Loucy (cell line): Measurements from ENCODE around the gene FARS2.

ENCODE experiments used
- H2AFZ ChIP-seq: fragments of 200-600 bp; sonication (generic); 2 replicates; pipeline ENCODE4 v1.6.0; 2016; ENCODE audit warnings: antibody characterized with exemption, mild to moderate bottlenecking, low read length, moderate library complexity
- H3F3A ChIP-seq: fragments of 200-600 bp; 2 replicates; pipeline ENCODE4 v1.6.0; 2016; ENCODE audit warnings: antibody characterized with exemption, low read depth, mild to moderate bottlenecking
- H3K27me3 ChIP-seq: fragments of 200-600 bp; sonication (generic); 2 replicates; pipeline ENCODE4 v1.6.1; 2014; ENCODE audit warnings: low read length, mild to moderate bottlenecking; ENCODE audit not compliant: insufficient read depth, poor library complexity, severe bottlenecking
- H3K36me3 ChIP-seq: fragments of 200-600 bp; sonication (generic); 2 replicates; pipeline ENCODE4 v1.6.1; 2016; ENCODE audit warnings: low read length; ENCODE audit not compliant: insufficient read depth
- H3K4me1 ChIP-seq: fragments of 200-600 bp; sonication (generic); 2 replicates; pipeline ENCODE4 v1.5.1; 2014; ENCODE audit warnings: low read length, mild to moderate bottlenecking; ENCODE audit not compliant: insufficient read depth, poor library complexity, severe bottlenecking
- H3K4me2 ChIP-seq: fragments of 200-600 bp; sonication (generic); 2 replicates; pipeline ENCODE4 v1.6.0; 2014; ENCODE audit warnings: antibody characterized with exemption, low read length, low read depth, mild to moderate bottlenecking; ENCODE audit not compliant: poor library complexity, severe bottlenecking
- H3K4me3 ChIP-seq: fragments of 200-600 bp; sonication (generic); 2 replicates; pipeline ENCODE4 v1.5.1; 2014; ENCODE audit warnings: low read length, mild to moderate bottlenecking, mixed read lengths; ENCODE audit not compliant: poor library complexity, severe bottlenecking
- H3K79me2 ChIP-seq: fragments of 200-600 bp; sonication (generic); 2 replicates; pipeline ENCODE4 v1.6.1; 2014; ENCODE audit warnings: low read length; ENCODE audit not compliant: insufficient read depth
- H3K9ac ChIP-seq: fragments of 200-600 bp; sonication (generic); 2 replicates; pipeline ENCODE4 v1.6.0; 2014; ENCODE audit warnings: mild to moderate bottlenecking, low read depth, low read length, moderate library complexity; ENCODE audit not compliant: poor library complexity, severe bottlenecking
- H3K9me2 ChIP-seq: fragments of 200-600 bp; sonication (generic); replicated peaks from 2 replicates; pipeline ENCODE4 v1.6.1; 2016; ENCODE audit warnings: low read depth, low read length, mixed read lengths
- H3K9me3 ChIP-seq: fragments of 200-600 bp; sonication (generic); 2 replicates; pipeline ENCODE4 v1.6.1; 2014; ENCODE audit warnings: mild to moderate bottlenecking, antibody characterized with exemption, low read length, low read depth; ENCODE audit not compliant: insufficient read depth
- H4K20me1 ChIP-seq: fragments of 200-600 bp; sonication (generic); 2 replicates; pipeline ENCODE4 v1.6.0; 2014; ENCODE audit warnings: antibody characterized with exemption, low read length, mild to moderate bottlenecking; ENCODE audit not compliant: insufficient read depth, poor library complexity, severe bottlenecking
- EZH2phosphoT487 ChIP-seq: fragments of 200-600 bp; IDR thresholded peaks from 2 replicates; pipeline ENCODE4 v1.6.1; 2018; ENCODE audit warnings: antibody characterized with exemption, mild to moderate bottlenecking, moderate library complexity, borderline replicate concordance
- TF ChIP-seq, protein P1 (sequence below): fragments of 200-600 bp; sonication (generic); conservative IDR thresholded peaks from 2 replicates; pipeline ENCODE4 v1.5.1; 2014; ENCODE audit warnings: mild to moderate bottlenecking, antibody characterized with exemption, low read length

Gene FARS2

DNA sequence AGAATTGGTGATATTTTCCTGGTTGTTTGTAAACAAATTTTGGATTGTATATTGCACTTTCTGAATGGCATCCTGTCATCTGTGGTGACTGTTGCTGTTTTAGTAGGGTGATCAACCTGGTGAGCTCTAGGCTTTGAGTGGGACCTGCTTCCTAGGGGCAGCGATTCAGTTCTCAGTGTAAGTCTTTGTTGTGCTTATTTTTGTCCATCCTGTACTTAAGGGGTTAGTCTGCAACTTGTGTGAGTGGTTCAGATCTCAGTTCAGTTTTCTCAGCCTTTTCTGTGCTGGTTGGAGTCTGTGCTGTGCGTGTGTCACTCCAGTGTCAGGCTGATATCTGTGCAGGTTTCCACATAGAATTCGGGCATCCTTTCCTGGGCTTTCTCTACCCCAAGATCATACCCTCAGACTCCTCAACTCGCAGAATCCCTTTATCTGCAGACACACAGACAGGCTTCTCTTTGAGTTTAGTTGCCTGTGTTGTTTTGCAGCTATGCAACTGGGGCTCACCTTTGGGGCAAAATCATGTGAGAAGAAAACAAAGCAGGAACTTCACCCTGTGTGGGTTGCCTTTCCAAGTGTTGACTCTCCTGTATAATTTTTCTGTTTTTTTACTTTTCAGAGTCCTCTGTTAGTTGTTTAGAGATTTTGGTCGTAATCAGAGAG is 177.7 kb downstream of the FARS2 start:
- TF ChIP-seq EZH2phosphoT487: no peak
- TF ChIP-seq, protein P1, sequence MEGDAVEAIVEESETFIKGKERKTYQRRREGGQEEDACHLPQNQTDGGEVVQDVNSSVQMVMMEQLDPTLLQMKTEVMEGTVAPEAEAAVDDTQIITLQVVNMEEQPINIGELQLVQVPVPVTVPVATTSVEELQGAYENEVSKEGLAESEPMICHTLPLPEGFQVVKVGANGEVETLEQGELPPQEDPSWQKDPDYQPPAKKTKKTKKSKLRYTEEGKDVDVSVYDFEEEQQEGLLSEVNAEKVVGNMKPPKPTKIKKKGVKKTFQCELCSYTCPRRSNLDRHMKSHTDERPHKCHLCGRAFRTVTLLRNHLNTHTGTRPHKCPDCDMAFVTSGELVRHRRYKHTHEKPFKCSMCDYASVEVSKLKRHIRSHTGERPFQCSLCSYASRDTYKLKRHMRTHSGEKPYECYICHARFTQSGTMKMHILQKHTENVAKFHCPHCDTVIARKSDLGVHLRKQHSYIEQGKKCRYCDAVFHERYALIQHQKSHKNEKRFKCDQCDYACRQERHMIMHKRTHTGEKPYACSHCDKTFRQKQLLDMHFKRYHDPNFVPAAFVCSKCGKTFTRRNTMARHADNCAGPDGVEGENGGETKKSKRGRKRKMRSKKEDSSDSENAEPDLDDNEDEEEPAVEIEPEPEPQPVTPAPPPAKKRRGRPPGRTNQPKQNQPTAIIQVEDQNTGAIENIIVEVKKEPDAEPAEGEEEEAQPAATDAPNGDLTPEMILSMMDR: no peak
- H3K27me3 ChIP-seq: no peaks in the 10 kb centered on the region
- H3K4me1 ChIP-seq: no peaks in the 10 kb centered on the region
- H3K9me2 ChIP-seq: no peaks in the 10 kb centered on the region
- no peaks in the 10 kb centered on the region for H3F3A ChIP-seq
- no peak overlapping the region for H3K4me3 ChIP-seq
- no peaks in the 10 kb centered on the region for H3K79me2 ChIP-seq
- no peak overlapping the region for H3K4me2 ChIP-seq
- no peaks in the 10 kb centered on the region for H3K36me3 ChIP-seq
- no peak overlapping the region for H3K9ac ChIP-seq
- no peaks in the 10 kb centered on the region for H4K20me1 ChIP-seq
- 0 out of 2 replicates have a peak, but pooled peaks cover 6% of the 10 kb centered on the region for H3K9me3 ChIP-seq
- H2AFZ ChIP-seq: no peak overlapping the region

DNA sequence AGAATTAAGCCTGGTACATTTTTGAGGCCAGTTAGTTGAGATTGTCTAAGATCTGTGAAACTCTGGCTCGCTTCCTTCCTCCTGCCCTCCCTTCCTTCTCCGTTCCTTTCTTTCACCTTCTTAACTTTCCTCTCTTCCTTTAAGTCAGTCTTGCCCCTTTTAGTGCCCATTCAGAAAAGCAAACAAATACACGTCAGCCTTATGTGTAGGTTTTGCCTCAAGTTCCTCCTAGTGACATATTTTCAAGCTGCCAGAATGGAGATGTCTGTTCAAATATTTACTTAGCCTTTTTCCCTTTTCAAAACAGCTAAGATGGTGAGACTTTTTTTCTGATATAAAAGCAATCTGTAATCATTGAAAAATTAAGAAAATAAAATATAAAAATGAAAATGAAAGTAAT is 178.4 kb downstream of the FARS2 start:
- Histone ChIP-seq H4K20me1 (no peaks in the 10 kb centered on the region), H3K9ac (no peak overlapping the region), H3K4me2 (no peak overlapping the region)

DNA sequence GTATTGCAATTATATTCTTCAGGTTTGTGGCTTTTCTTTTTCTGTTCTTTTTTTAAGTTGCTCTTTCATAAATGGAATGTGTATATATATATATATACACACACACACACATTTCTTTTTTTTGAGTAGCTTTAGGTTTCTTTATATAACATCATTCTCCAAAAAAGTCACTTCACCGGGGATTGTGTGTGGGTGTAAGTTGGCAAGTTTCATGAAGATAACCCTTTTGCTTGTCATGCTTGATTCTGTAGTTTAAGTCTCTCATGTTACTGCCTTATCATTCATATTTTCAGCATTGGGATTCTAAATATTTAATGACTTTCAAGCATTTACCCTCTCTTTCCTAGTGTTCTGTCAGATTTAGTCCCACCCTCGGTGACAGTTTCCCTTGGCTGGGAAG is 181.0 kb downstream of the FARS2 start:
- Histone ChIP-seq H3K79me2 (no peaks in the 10 kb centered on the region), H3K9ac (no peak overlapping the region), H3K36me3 (no peaks in the 10 kb centered on the region), H3K27me3 (no peaks in the 10 kb centered on the region), H3K4me1 (no peaks in the 10 kb centered on the region), H3K9me3 (0 out of 2 replicates have a peak, but pooled peaks cover 4% of the 10 kb centered on the region), H4K20me1 (no peaks in the 10 kb centered on the region), H3K9me2 (no peaks in the 10 kb centered on the region), H2AFZ (no peak overlapping the region), H3F3A (no peaks in the 10 kb centered on the region), H3K4me3 (no peak overlapping the region), H3K4me2 (no peak overlapping the region)
- TF ChIP-seq, protein P1: no peak
- TF ChIP-seq EZH2phosphoT487: no peak

More for the DNA sequence above, 178.4 kb downstream of the FARS2 start:
- TF ChIP-seq EZH2phosphoT487: no peak
- TF ChIP-seq, protein P1: no peak
- Histone ChIP-seq H2AFZ (no peak overlapping the region), H3K9me2 (no peaks in the 10 kb centered on the region), H3K79me2 (no peaks in the 10 kb centered on the region), H3K4me3 (no peak overlapping the region), H3K4me1 (no peaks in the 10 kb centered on the region), H3K9me3 (0 out of 2 replicates have a peak, but pooled peaks cover 6% of the 10 kb centered on the region), H3K27me3 (no peaks in the 10 kb centered on the region), H3F3A (no peaks in the 10 kb centered on the region), H3K36me3 (no peaks in the 10 kb centered on the region)
